ENCODE measurements around the gene ZNF429.
"Not testable (repeated sequence)": the region's sequence is repeated elsewhere in the genome, so short reads cannot be mapped to it uniquely, and the experiment has no call there.

ZNF429 gene

GRCh38 chr19:21590867-21591266 lies 85.5 kb downstream of the ZNF429 start:
- no peak for DNase-seq (ENCODE audit: low read depth in 2 of 2)

DNA sequence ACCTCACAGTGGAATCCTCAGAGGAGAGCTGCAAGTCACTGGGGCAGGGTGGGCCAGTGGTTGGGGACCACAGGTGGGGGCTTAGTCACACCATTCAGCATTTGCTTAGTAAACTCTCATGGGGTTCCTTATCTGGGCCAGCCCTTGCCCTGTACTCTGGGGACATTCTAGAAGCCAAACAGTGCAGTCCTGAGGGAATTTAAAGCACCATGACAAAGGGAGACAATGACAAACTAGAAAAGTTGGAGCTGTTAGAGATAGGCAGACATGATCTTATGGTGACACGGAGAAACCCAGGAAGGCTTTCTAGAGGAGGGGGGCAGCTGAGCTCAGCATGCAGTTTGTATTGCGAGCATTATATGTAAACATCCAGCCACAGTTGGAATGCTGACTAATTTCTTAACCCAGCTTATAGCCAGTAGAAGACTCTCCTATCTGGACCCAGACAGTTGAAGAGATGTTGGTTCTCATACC lies 87.6 kb downstream of the ZNF429 start:
- DNase-seq (ENCODE audit: low read depth in 2 of 2), result no peak

DNA sequence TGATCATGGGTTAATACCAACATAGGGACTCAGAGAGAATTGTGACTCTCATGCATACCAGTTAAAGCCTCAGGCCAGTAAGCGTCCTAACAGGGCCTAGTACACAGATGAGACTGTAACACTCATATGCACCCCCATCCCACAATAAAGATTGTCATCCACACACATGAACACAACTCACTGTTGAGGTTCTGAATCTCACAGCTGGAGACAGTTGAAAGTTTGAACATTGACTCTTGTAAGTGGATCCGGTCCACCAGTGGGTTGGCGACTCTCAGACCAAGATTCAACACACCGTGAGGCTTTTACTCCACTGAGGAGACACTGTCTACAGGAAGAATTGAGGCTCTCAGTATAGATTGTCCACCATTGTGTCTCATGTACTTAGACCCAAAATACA lies 88.1 kb downstream of the ZNF429 start:
- DNase-seq (ENCODE audit: low read depth in 2 of 2), result no peak

DNA sequence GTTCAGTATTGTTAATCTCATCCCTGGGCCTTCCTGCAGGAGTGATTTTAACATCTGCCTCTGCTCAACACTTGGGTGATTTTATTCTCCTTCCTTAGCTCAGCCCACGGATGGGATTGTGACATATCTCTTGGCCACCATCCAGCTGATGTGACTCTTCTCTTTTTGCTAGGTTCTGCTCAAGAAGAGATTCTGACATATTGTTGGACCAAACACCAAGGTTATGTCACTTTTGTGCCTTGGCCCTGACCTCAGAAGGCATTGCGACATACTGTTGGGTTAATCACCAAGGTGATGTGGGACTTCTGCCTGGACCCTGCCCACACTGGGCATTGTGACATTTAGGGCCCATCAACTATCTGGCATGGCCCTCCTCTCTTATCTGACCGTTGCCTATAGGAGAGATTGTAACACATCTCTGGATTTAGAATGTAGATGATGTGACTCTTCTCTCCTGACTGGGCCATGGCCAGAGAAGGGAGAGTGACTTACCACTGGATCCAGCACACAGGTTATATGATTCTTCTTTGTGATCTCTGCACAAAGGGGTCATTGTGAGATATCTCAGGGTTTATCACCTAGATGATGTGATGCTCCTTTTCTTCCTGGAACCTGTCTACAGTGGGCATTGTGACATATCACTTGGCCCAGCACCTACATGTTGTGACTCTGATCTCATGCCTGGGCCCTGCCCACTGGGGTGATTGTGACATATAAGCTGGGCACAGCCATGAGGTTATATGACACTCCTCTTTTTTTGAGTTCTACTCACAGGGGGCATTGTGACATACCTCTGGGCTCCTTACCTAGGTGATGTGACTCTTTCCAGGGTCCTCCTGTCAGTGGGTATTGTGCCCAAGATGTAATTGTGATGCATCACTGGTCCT lies 88.8 kb downstream of the ZNF429 start:
- no peak for DNase-seq (ENCODE audit: low read depth in 2 of 2)

DNA sequence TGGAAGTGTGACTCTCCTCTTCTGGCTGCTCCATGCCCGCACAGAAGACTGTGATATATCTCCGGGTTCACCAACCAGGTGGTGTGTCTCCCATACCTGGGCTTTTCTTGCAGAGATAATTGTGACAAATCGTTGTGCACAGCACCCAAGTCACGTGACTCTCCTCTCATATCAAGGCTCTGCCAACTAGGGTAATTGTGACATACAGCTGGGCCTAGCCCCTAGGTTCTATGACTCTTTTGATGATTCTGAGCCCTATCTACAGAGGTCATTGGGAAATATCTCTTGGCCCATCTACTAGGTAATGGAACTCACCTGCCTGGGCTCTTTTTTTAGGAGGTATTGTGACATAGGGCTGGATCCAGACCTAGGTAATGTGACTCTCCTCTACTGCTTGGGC lies 89.8 kb downstream of the ZNF429 start:
- no peak for DNase-seq (ENCODE audit: low read depth in 2 of 2)

GRCh38 chr19:21602082-21602658 lies 96.8 kb downstream of the ZNF429 start:
- no peak for DNase-seq (ENCODE audit: low read depth in 2 of 2)

DNA sequence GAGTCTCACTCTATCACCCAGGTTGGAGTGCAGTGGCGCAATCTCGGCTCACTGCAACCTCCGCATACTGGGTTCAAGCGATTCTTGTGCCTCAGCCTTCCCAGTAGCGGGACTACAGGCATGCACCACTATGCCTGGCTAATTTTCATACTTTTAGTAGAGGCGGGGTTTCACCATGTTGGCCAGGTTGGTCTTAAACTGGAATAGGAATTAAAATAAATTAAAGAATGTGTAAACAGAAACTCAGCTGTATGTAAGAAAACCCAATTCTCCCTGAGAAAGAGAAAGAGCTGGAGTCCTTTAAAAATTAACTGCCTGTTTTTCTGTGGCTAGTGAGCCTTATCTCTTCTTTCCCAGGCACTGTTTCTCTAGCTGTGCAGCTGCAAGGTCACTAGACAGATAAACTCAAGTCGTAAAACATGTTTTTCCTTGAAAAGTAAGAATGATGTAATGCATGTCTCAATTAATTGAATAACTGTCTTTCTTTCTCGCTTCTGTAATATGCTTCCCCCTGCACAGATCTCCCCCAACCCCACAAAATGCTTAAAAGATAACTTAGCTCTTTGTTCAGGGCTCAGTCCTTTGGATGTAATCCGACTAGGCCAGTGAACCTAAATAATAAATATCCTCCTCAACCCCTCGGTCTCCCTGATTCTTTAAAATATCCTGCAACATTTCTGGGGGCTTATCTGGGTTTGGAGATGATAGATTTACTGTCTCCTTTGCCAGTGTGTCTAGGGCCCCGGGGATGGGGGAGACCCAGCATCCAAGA lies 97.4 kb downstream of the ZNF429 start:
- not testable (repeated sequence) for DNase-seq (ENCODE audit: low read depth in 2 of 2)

DNA sequence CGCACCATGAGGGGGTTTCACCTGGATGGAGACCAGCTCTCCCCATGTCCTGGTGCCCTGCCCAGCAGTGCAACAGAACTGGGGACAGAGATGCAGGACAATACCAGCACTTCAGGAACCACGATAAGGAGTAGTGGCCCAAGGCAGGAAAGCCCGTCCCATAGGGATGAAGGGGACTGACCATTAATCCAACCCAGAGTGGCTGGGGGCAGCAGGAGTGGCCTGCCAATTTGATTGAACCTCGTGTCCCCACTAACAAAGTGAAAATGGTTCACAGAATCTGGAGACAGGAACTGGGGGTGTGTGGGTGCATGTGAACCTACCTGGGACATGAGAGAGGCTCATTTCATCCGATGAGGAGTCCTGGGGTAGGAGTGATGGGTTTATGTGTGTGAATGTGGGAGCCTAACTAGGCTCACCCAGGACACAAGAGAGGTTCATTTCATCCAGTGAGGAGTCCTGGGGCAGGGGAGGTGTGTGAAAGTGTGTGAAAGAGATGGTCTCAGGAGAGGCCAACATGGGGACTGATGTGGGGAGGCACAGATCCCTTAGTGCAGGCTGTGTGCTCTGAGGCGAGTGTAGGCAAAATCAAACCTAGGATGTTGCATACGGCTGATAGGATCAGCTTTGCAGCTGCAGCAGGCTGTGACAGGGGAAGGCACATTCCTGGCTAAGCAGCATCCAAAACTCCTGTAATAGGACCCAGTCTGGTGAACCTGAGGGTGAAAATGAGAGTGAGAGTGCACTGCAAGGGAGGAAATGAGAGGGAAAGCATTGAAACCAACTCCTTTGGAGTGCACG lies 98.2 kb downstream of the ZNF429 start:
- no peak for DNase-seq (ENCODE audit: low read depth in 2 of 2)

- DNase-seq (ENCODE audit: low read depth in 2 of 2), result no peak
Measured at GRCh38 chr19:21604351-21604926, 99.0 kb downstream of the ZNF429 start.

Data from activated CD8-positive, alpha-beta memory T cell treated with anti-CD3 and anti-CD28 coated beads for 4 hours (primary cell).